ENCODE results near the gene DNAH1. TPM values are rescaled to one million over a fixed set of nuclear protein-coding genes. Genes with fewer than 3 reads are reported as not detected.

The DNAH1 gene
- total RNA-seq, 1 donor = 8.7 TPM

DNA sequence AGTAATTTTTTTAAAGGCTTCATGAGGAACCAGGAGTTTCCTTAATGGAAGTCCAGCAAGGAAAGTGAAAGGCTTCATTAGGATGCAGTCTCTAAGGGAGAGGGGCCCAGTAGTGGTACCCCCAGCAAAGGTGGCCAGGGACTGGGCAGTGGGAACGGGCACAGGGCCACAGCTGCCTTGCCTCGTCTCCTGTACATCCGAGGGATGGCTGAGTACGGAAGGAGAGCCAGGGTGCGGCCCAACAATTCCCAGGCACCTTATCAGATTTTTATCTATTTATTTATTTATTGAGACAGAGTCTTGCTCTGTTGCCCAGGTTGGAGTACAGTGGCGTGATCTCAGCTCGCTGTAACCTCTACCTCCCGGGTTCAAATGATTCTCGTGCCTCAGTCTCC lies 114.3 kb downstream of the DNAH1 start:
- H3K79me2 ChIP-seq (ENCODE audit: insufficient read depth, low read length) = no peaks in the 10 kb centered on the region
- H3K4me3 ChIP-seq (ENCODE audit: insufficient read depth, low read length) = no peak overlapping the region
- H3K9me3 ChIP-seq (ENCODE audit: low read depth, low read length) = no peaks in the 10 kb centered on the region
- H2AFZ ChIP-seq (ENCODE audit: low read length) = no peak overlapping the region
- no peak for TF ChIP-seq CTCF (IDR thresholded peaks at IDR 0.05; ENCODE audit: extremely low read depth, low read depth, low read length)
- no peak overlapping the region for H3K4me2 ChIP-seq (ENCODE audit: insufficient read depth, low read length)
- peaks cover 4% of the 10 kb centered on the region for H3K4me1 ChIP-seq (ENCODE audit: insufficient read depth, low read length)
- no peak for DNase-seq (ENCODE audit: insufficient read length, low spot score, missing footprints)
- no peaks in the 10 kb centered on the region for H4K20me1 ChIP-seq (ENCODE audit: insufficient read depth, low read length)
- peaks cover 10% of the 10 kb centered on the region for H3K27me3 ChIP-seq (ENCODE audit: insufficient read depth, low read length)
- H3K27ac ChIP-seq (ENCODE audit: low read depth, low read length) = no peak overlapping the region
- no peaks in the 10 kb centered on the region for H3K36me3 ChIP-seq (ENCODE audit: insufficient read depth, low read length)

- H3K36me3 ChIP-seq (ENCODE audit: insufficient read depth, low read length) = no peaks in the 10 kb centered on the region
- no peak for TF ChIP-seq CTCF (IDR thresholded peaks at IDR 0.05; ENCODE audit: extremely low read depth, low read depth, low read length)
- H2AFZ ChIP-seq (ENCODE audit: low read length) = no peak overlapping the region
- H3K4me2 ChIP-seq (ENCODE audit: insufficient read depth, low read length) = no peak overlapping the region
- no peak overlapping the region for H3K4me3 ChIP-seq (ENCODE audit: insufficient read depth, low read length)
- peaks cover 4% of the 10 kb centered on the region for H3K4me1 ChIP-seq (ENCODE audit: insufficient read depth, low read length)
- no peaks in the 10 kb centered on the region for H3K79me2 ChIP-seq (ENCODE audit: insufficient read depth, low read length)
- H4K20me1 ChIP-seq (ENCODE audit: insufficient read depth, low read length) = no peaks in the 10 kb centered on the region
- no peaks in the 10 kb centered on the region for H3K9me3 ChIP-seq (ENCODE audit: low read depth, low read length)
- no peak for DNase-seq (ENCODE audit: insufficient read length, low spot score, missing footprints)
- peaks cover 10% of the 10 kb centered on the region for H3K27me3 ChIP-seq (ENCODE audit: insufficient read depth, low read length)
- H3K27ac ChIP-seq (ENCODE audit: low read depth, low read length) = no peak overlapping the region
These were observed 115.5 kb downstream of the DNAH1 start for GRCh38 chr3:52431459-52432223.

- no peak overlapping the region for H2AFZ ChIP-seq (ENCODE audit: low read length)
- no peak for TF ChIP-seq CTCF (IDR thresholded peaks at IDR 0.05; ENCODE audit: extremely low read depth, low read depth, low read length)
- peaks cover 10% of the 10 kb centered on the region for H3K27me3 ChIP-seq (ENCODE audit: insufficient read depth, low read length)
- peaks cover 4% of the 10 kb centered on the region for H3K4me1 ChIP-seq (ENCODE audit: insufficient read depth, low read length)
- no peak overlapping the region for H3K4me3 ChIP-seq (ENCODE audit: insufficient read depth, low read length)
- no peaks in the 10 kb centered on the region for H3K9me3 ChIP-seq (ENCODE audit: low read depth, low read length)
- DNase-seq (ENCODE audit: insufficient read length, low spot score, missing footprints) = no peak
- no peaks in the 10 kb centered on the region for H4K20me1 ChIP-seq (ENCODE audit: insufficient read depth, low read length)
- no peaks in the 10 kb centered on the region for H3K36me3 ChIP-seq (ENCODE audit: insufficient read depth, low read length)
- H3K4me2 ChIP-seq (ENCODE audit: insufficient read depth, low read length) = no peak overlapping the region
- no peak overlapping the region for H3K27ac ChIP-seq (ENCODE audit: low read depth, low read length)
- H3K79me2 ChIP-seq (ENCODE audit: insufficient read depth, low read length) = no peaks in the 10 kb centered on the region
These were observed 116.1 kb downstream of the DNAH1 start for GRCh38 chr3:52432225-52432624.

DNA sequence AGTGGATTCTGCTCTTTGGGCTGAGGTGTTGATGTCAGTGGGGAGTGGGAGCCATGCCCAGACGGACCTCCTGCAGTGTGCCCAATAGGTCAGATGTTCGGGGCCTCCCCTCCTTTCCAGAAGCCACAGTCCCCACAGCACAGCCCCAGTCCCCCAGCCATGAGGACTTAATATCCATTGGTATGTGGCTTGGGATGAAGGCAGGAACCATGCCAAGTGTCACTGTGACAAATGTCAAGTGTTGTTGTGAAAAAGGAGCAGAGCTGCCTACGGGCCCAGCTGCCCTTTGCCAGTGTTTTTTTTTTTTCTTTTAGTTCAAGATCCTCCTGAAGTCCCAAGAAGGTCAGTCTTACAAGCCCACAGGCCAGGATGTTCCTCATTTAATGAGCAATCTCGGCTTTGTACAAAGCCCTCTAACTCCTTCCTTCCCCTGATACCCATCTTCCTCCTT lies 116.6 kb downstream of the DNAH1 start:
- no peaks in the 10 kb centered on the region for H3K79me2 ChIP-seq (ENCODE audit: insufficient read depth, low read length)
- no peak for DNase-seq (ENCODE audit: insufficient read length, low spot score, missing footprints)
- H3K27me3 ChIP-seq (ENCODE audit: insufficient read depth, low read length) = peaks cover 10% of the 10 kb centered on the region
- H3K9me3 ChIP-seq (ENCODE audit: low read depth, low read length) = no peaks in the 10 kb centered on the region
- no peak overlapping the region for H3K4me3 ChIP-seq (ENCODE audit: insufficient read depth, low read length)
- TF ChIP-seq CTCF (IDR thresholded peaks at IDR 0.05; ENCODE audit: extremely low read depth, low read depth, low read length) = no peak
- H3K4me1 ChIP-seq (ENCODE audit: insufficient read depth, low read length) = peaks cover 4% of the 10 kb centered on the region
- H4K20me1 ChIP-seq (ENCODE audit: insufficient read depth, low read length) = no peaks in the 10 kb centered on the region
- no peaks in the 10 kb centered on the region for H3K36me3 ChIP-seq (ENCODE audit: insufficient read depth, low read length)
- no peak overlapping the region for H3K27ac ChIP-seq (ENCODE audit: low read depth, low read length)
- no peak overlapping the region for H3K4me2 ChIP-seq (ENCODE audit: insufficient read depth, low read length)
- no peak overlapping the region for H2AFZ ChIP-seq (ENCODE audit: low read length)
